Parathyroid adenoma (tissue), 2 donors: Measurements from ENCODE around the gene BRAT1.

Source experiments
- H2AFZ ChIP-seq: fragments of 300-600 bp; sonication (generic); one replicate; pipeline ENCODE4 v1.7.0; 2017; ENCODE audit warnings: antibody characterized with exemption, mild to moderate bottlenecking
- H3K27ac ChIP-seq: fragments of 300-600 bp; sonication (generic); one replicate; pipeline ENCODE4 v1.7.0; 2017
- H3K27me3 ChIP-seq: fragments of 300-600 bp; sonication (generic); one replicate; pipeline ENCODE4 v1.7.0; 2017; ENCODE audit warnings: low read length; ENCODE audit not compliant: control insufficient read depth, insufficient read depth
- H3K36me3 ChIP-seq: fragments of 300-600 bp; sonication (generic); one replicate; pipeline ENCODE4 v1.7.0; 2017; ENCODE audit warnings: low read length; ENCODE audit not compliant: control insufficient read depth, insufficient read depth
- H3K4me1 ChIP-seq: fragments of 300-600 bp; sonication (generic); one replicate; pipeline ENCODE4 v1.7.0; 2017; ENCODE audit warnings: control low read depth
- H3K4me2 ChIP-seq: fragments of 300-600 bp; sonication (generic); one replicate; pipeline ENCODE4 v1.7.0; 2017; ENCODE audit warnings: low read length
- H3K4me3 ChIP-seq: fragments of 300-600 bp; sonication (generic); one replicate; pipeline ENCODE4 v1.7.0; 2017; ENCODE audit warnings: low read depth, low read length
- H3K79me2 ChIP-seq: fragments of 300-600 bp; sonication (generic); one replicate; pipeline ENCODE4 v1.7.0; 2017; ENCODE audit warnings: control low read depth
- H3K9ac ChIP-seq: fragments of 300-600 bp; sonication (generic); one replicate; pipeline ENCODE4 v1.7.0; 2017; ENCODE audit warnings: mild to moderate bottlenecking
- H3K9me3 ChIP-seq: fragments of 300-600 bp; sonication (generic); one replicate; pipeline ENCODE4 v1.7.0; 2017; ENCODE audit warnings: low read length; ENCODE audit not compliant: control insufficient read depth
- CTCF ChIP-seq: fragments of 300-600 bp; sonication (generic); IDR thresholded peaks from one replicate; pipeline ENCODE4 v1.7.0; 2017; ENCODE audit warnings: antibody characterized with exemption, mild to moderate bottlenecking
- donor health status: primary hyperparathyroidism.

Gene BRAT1

GRCh38 chr7:2586326-2587020, 31.1 kb upstream of the BRAT1 start:
- H3K36me3 ChIP-seq: no peaks in the 10 kb centered on the region
- no peak for TF ChIP-seq CTCF

GRCh38 chr7:2585446-2585845, 30.1 kb upstream of the BRAT1 start:
- H3K27me3 ChIP-seq: no peaks in the 10 kb centered on the region
- no peaks in the 10 kb centered on the region for H3K9me3 ChIP-seq
- H3K4me1 ChIP-seq: no peaks in the 10 kb centered on the region
- H3K9ac ChIP-seq: no peak overlapping the region
- peaks cover 4% of the 10 kb centered on the region for H3K79me2 ChIP-seq
- no peak overlapping the region for H3K4me2 ChIP-seq
- H3K36me3 ChIP-seq: no peaks in the 10 kb centered on the region
- no peak overlapping the region for H3K4me3 ChIP-seq
- H3K27ac ChIP-seq: no peak overlapping the region
- H2AFZ ChIP-seq: no peak overlapping the region
- TF ChIP-seq CTCF: no peak

More at GRCh38 chr7:2586326-2587020, 31.1 kb upstream of the BRAT1 start:
- Histone ChIP-seq H3K4me3 (no peak overlapping the region), H3K4me2 (no peak overlapping the region), H3K79me2 (peaks cover 4% of the 10 kb centered on the region), H2AFZ (no peak overlapping the region), H3K27me3 (no peaks in the 10 kb centered on the region), H3K27ac (no peak overlapping the region), H3K9ac (no peak overlapping the region), H3K4me1 (no peaks in the 10 kb centered on the region), H3K9me3 (no peaks in the 10 kb centered on the region)

GRCh38 chr7:2583798-2584580, 28.7 kb upstream of the BRAT1 start:
- no peak for TF ChIP-seq CTCF
- Histone ChIP-seq H3K27ac (no peak overlapping the region), H3K27me3 (no peaks in the 10 kb centered on the region), H3K79me2 (no peaks in the 10 kb centered on the region), H2AFZ (no peak overlapping the region), H3K4me3 (no peak overlapping the region), H3K4me2 (no peak overlapping the region), H3K9ac (no peak overlapping the region), H3K9me3 (no peaks in the 10 kb centered on the region), H3K4me1 (no peaks in the 10 kb centered on the region), H3K36me3 (no peaks in the 10 kb centered on the region)

GRCh38 chr7:2582006-2582735, 26.8 kb upstream of the BRAT1 start:
- no peak overlapping the region for H3K27ac ChIP-seq
- H3K4me2 ChIP-seq: no peak overlapping the region
- no peaks in the 10 kb centered on the region for H3K27me3 ChIP-seq
- no peak for TF ChIP-seq CTCF
- no peak overlapping the region for H3K9ac ChIP-seq
- H3K9me3 ChIP-seq: no peaks in the 10 kb centered on the region
- no peak overlapping the region for H2AFZ ChIP-seq
- no peaks in the 10 kb centered on the region for H3K36me3 ChIP-seq
- no peak overlapping the region for H3K4me3 ChIP-seq
- H3K79me2 ChIP-seq: no peaks in the 10 kb centered on the region
- no peaks in the 10 kb centered on the region for H3K4me1 ChIP-seq
